GM19328 (cell line): ENCODE data around the gene CDC42EP5.

Experiments used
- ATAC-seq: cut with Tn5 transposase; IDR thresholded peaks from one replicate; pipeline ENCODE4 v1.9.1; 2021; ENCODE audit warnings: mild to moderate bottlenecking, moderate library complexity; ENCODE audit not compliant: unreplicated experiment

The CDC42EP5 gene

GRCh38 chr19:54462655-54463530, 10.2 kb downstream of the CDC42EP5 start:
- ATAC-seq: peak; percentile 4

GRCh38 chr19:54462047-54462654, 10.9 kb downstream of the CDC42EP5 start:
- ATAC-seq: no peak

- no peak for ATAC-seq
Measured at GRCh38 chr19:54461613-54462012, 11.5 kb downstream of the CDC42EP5 start.

GRCh38 chr19:54461210-54461609, 11.9 kb downstream of the CDC42EP5 start:
- ATAC-seq: no peak

- ATAC-seq: no peak
Measured at GRCh38 chr19:54460230-54461005, 12.7 kb downstream of the CDC42EP5 start.

- ATAC-seq: no peak
Measured at GRCh38 chr19:54459282-54460229, 13.5 kb downstream of the CDC42EP5 start.

GRCh38 chr19:54458648-54459281, 14.3 kb downstream of the CDC42EP5 start:
- ATAC-seq: no peak

- no peak for ATAC-seq
Measured at GRCh38 chr19:54457773-54458647, 15.1 kb downstream of the CDC42EP5 start.

- ATAC-seq: no peak
Measured at GRCh38 chr19:54456423-54457373, 16.4 kb downstream of the CDC42EP5 start.

- no peak for ATAC-seq
Measured at GRCh38 chr19:54455786-54456422, 17.2 kb downstream of the CDC42EP5 start.

GRCh38 chr19:54454781-54455675, 18.1 kb downstream of the CDC42EP5 start:
- ATAC-seq: no peak

- no peak for ATAC-seq
Measured at GRCh38 chr19:54453921-54454780, 18.9 kb downstream of the CDC42EP5 start.

- no peak for ATAC-seq
Measured at GRCh38 chr19:54452626-54453025, 20.5 kb downstream of the CDC42EP5 start.

- ATAC-seq: no peak
Measured at GRCh38 chr19:54451997-54452396, 21.1 kb downstream of the CDC42EP5 start.

GRCh38 chr19:54451331-54451871, 21.7 kb downstream of the CDC42EP5 start:
- ATAC-seq: no peak
